Measurements from ENCODE around the gene WNT10A. TPM values are rescaled to one million over a fixed set of nuclear protein-coding genes. Genes with fewer than 3 reads are reported as not detected.

Gene WNT10A
- total RNA-seq, 6 donors from 2014 or later = 0.15 to 1.0 (median 0.55) TPM; not detected in 2

- peak overlapping the region in 1 of 4 donors; percentile 47 for H3K4me3 ChIP-seq
- WGBS, 2 donors = 60% methylated on average over 4 of the region's 4 CpGs; no CpG with 5 or more reads in 1 of the 2 donors
Measured at GRCh38 chr2:218882866-218883366, 2.3 kb downstream of the WNT10A start.

GRCh38 chr2:218883491-218884490 lies 3.1 kb downstream of the WNT10A start:
- peaks cover 18 to 32% (median 24%) of the 10 kb centered on the region in 4 donors for H3K4me1 ChIP-seq
- 23 to 88% methylated on average over 1 to 39 of the region's 89 CpGs for WGBS, 2 donors
- no peak overlapping the region for H3K27ac ChIP-seq
- ATAC-seq (ENCODE audit: low FRiP score in 2 of 2) = peak in 1 of 2 donors; percentile 56
- DNase-seq = peak in 1 of 2 donors; percentile 89
- H3K27me3 ChIP-seq = peaks cover 0 to 45% (median 18%) of the 10 kb centered on the region in 4 donors
- no peak for TF ChIP-seq POLR2A (IDR thresholded peaks at IDR 0.05)
- TF ChIP-seq EP300 (IDR thresholded peaks at IDR 0.05) = no peak
- no peak for TF ChIP-seq POLR2AphosphoS5 (IDR thresholded peaks at IDR 0.05)
- no peak for TF ChIP-seq CTCF (IDR thresholded peaks at IDR 0.05)
- H3K36me3 ChIP-seq = no peaks in the 10 kb centered on the region
- peak overlapping the region in 3 of 4 donors; percentile 33 to 47 (median 47) for H3K4me3 ChIP-seq
- H3K9me3 ChIP-seq = no peaks in the 10 kb centered on the region

More at GRCh38 chr2:218882866-218883366, 2.3 kb downstream of the WNT10A start:
- ATAC-seq (ENCODE audit: low FRiP score in 2 of 2) (no peak), DNase-seq (no peak)
- TF ChIP-seq EP300 (IDR thresholded peaks at IDR 0.05) (no peak), POLR2A (IDR thresholded peaks at IDR 0.05) (no peak), CTCF (IDR thresholded peaks at IDR 0.05) (no peak), POLR2AphosphoS5 (IDR thresholded peaks at IDR 0.05) (no peak)
- H3K36me3 ChIP-seq = no peaks in the 10 kb centered on the region
- H3K9me3 ChIP-seq = no peaks in the 10 kb centered on the region
- H3K4me1 ChIP-seq = peaks cover 18 to 32% (median 24%) of the 10 kb centered on the region in 4 donors
- H3K27ac ChIP-seq = no peak overlapping the region
- H3K27me3 ChIP-seq = peaks cover 0 to 53% (median 19%) of the 10 kb centered on the region in 4 donors

GRCh38 chr2:218884519-218884918 lies 3.9 kb downstream of the WNT10A start:
- WGBS, 2 donors = 53 to 73% methylated on average over 2 of the region's 2 CpGs
- Histone ChIP-seq H3K4me1 (peaks cover 18 to 32% (median 24%) of the 10 kb centered on the region in 4 donors), H3K36me3 (no peaks in the 10 kb centered on the region), H3K9me3 (no peaks in the 10 kb centered on the region), H3K4me3 (no peak overlapping the region), H3K27me3 (peaks cover 0 to 38% (median 14%) of the 10 kb centered on the region in 4 donors), H3K27ac (no peak overlapping the region)
- DNase-seq (no peak), ATAC-seq (ENCODE audit: low FRiP score in 2 of 2) (no peak)
- TF ChIP-seq POLR2A (IDR thresholded peaks at IDR 0.05) = no peak
- TF ChIP-seq POLR2AphosphoS5 (IDR thresholded peaks at IDR 0.05) = no peak
- TF ChIP-seq CTCF (IDR thresholded peaks at IDR 0.05) = no peak
- no peak for TF ChIP-seq EP300 (IDR thresholded peaks at IDR 0.05)

- Histone ChIP-seq H3K9me3 (no peaks in the 10 kb centered on the region), H3K4me1 (peaks cover 6 to 16% (median 9%) of the 10 kb centered on the region in 4 donors), H3K27me3 (peaks cover 0 to 21% (median 5%) of the 10 kb centered on the region in 4 donors), H3K27ac (no peak overlapping the region), H3K4me3 (no peak overlapping the region), H3K36me3 (no peaks in the 10 kb centered on the region)
- no peak for TF ChIP-seq EP300 (IDR thresholded peaks at IDR 0.05)
- no peak for TF ChIP-seq CTCF (IDR thresholded peaks at IDR 0.05)
- no peak for TF ChIP-seq POLR2AphosphoS5 (IDR thresholded peaks at IDR 0.05)
- TF ChIP-seq POLR2A (IDR thresholded peaks at IDR 0.05) = no peak
- ATAC-seq (ENCODE audit: low FRiP score in 2 of 2) (no peak), DNase-seq (peak in 1 of 2 donors; percentile 75)
- 70 to 76% methylated on average over 7 to 9 of the region's 12 CpGs for WGBS, 2 donors
Measured at GRCh38 chr2:218885981-218886947, 5.6 kb downstream of the WNT10A start.
